ENCODE measurements around the gene MTPN.

DNA sequence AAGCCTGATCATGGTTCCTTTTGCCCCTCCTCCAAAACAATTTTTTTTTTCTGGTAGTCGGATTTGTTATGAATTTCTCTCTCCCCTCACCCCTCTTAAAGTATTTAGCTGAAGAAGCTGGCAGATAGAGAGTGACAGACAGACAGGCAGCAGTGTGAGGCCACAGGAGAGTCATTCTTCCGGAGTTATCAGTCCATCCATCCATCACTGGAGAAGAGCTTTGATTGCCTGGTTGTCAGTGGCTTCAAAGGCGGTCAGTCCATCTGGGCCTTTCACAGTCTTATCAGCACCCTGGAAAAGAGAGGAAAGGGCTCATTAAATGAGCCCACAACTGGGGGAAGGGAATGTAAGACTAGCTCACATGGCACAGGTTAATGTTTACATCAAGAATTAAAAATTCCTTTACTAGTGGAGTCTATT lies 47.4 kb downstream of the MTPN start:
- TF ChIP-seq, protein P1, sequence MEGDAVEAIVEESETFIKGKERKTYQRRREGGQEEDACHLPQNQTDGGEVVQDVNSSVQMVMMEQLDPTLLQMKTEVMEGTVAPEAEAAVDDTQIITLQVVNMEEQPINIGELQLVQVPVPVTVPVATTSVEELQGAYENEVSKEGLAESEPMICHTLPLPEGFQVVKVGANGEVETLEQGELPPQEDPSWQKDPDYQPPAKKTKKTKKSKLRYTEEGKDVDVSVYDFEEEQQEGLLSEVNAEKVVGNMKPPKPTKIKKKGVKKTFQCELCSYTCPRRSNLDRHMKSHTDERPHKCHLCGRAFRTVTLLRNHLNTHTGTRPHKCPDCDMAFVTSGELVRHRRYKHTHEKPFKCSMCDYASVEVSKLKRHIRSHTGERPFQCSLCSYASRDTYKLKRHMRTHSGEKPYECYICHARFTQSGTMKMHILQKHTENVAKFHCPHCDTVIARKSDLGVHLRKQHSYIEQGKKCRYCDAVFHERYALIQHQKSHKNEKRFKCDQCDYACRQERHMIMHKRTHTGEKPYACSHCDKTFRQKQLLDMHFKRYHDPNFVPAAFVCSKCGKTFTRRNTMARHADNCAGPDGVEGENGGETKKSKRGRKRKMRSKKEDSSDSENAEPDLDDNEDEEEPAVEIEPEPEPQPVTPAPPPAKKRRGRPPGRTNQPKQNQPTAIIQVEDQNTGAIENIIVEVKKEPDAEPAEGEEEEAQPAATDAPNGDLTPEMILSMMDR (IDR thresholded peaks at IDR 0.05) = no peak
- TF ChIP-seq POLR2A (IDR thresholded peaks at IDR 0.05) = no peak
